HepG2 (cell line): Measurements from ENCODE around the gene RMRP.

ENCODE experiments used
- CTCF ChIP-seq: sonication (generic); formaldehyde crosslinking; IDR thresholded peaks from 2 replicates; pipeline ENCODE4 v1.5.0; 2020; ENCODE audit warnings: mild to moderate bottlenecking, missing genetic modification reagents, moderate library complexity
- FUBP1 ChIP-seq: sonication (generic); formaldehyde crosslinking; IDR thresholded peaks from 2 replicates; pipeline ENCODE4 v1.5.1; 2020; ENCODE audit warnings: missing genetic modification reagents, mild to moderate bottlenecking, borderline replicate concordance
- GMEB1 ChIP-seq: sonication (generic); formaldehyde crosslinking; IDR thresholded peaks from 2 replicates; pipeline ENCODE4 v1.5.1; 2020; ENCODE audit warnings: missing genetic modification reagents, mild to moderate bottlenecking, borderline replicate concordance
- HINFP ChIP-seq: sonication (generic); formaldehyde crosslinking; IDR thresholded peaks from 2 replicates; pipeline ENCODE4 v1.4.0; 2020; ENCODE audit warnings: low read depth, mild to moderate bottlenecking, missing genetic modification reagents
- MTA3 ChIP-seq: sonication (generic); formaldehyde crosslinking; IDR thresholded peaks from 2 replicates; pipeline ENCODE4 v1.4.0; 2020; ENCODE audit warnings: missing genetic modification reagents
- RBM39 ChIP-seq: fragments of 200-400 bp; formaldehyde crosslinking; IDR thresholded peaks from one replicate; pipeline ENCODE4 v1.6.1; 2018; ENCODE audit warnings: antibody characterized with exemption, mild to moderate bottlenecking, low read depth, low read length; ENCODE audit not compliant: poor library complexity, severe bottlenecking
- ZBTB33 ChIP-seq: sonication (generic); formaldehyde crosslinking; IDR thresholded peaks from 2 replicates; pipeline ENCODE4 v1.4.0; 2020; ENCODE audit warnings: missing genetic modification reagents
- ZNF878 ChIP-seq: sonication (generic); formaldehyde crosslinking; IDR thresholded peaks from 2 replicates; pipeline ENCODE4 v1.8.1; 2023; ENCODE audit warnings: mild to moderate bottlenecking, missing genetic modification reagents, moderate library complexity

- TF ChIP-seq GMEB1 (CRISPR knock-in tag) (no peak), ZBTB33 (CRISPR knock-in tag) (no peak), RBM39 (no peak), CTCF (CRISPR knock-in tag) (no peak), HINFP (CRISPR knock-in tag) (no peak), ZNF878 (CRISPR knock-in tag) (no peak), MTA3 (CRISPR knock-in tag) (no peak), FUBP1 (CRISPR knock-in tag) (no peak)
Measured at GRCh38 chr9:35627575-35627974, 30.2 kb downstream of the RMRP start.
